WTC11 (cell line): Measurements from ENCODE around the gene ICE2. TPM values are rescaled to one million over a fixed set of nuclear protein-coding genes. Genes with fewer than 3 reads are reported as not detected.

Source experiments
- ATAC-seq: fragments of 200-7000 bp; cut with Tn5 transposase; 2 replicates; pipeline ENCODE4 v1.10.0; 2021; ENCODE audit warnings: mild to moderate bottlenecking, moderate library complexity
- CTCF ChIA-PET: fragments of 300-600 bp; sonication (Branson Sonifier 250); formaldehyde crosslinking; loops from one replicate; lab custom pipeline; 2021; ENCODE audit warnings: antibody characterized with exemption; lab: Charles Lee
- POLR2A ChIA-PET: fragments of 350-600 bp; sonication (Branson Sonifier 250); formaldehyde crosslinking; loops from one replicate; lab custom pipeline; 2021; ENCODE audit warnings: antibody characterized with exemption; lab: Charles Lee
- DNase-seq: peaks from one replicate; pipeline ENCODE4 v3.0.0; 2021; ENCODE audit warnings: low spot score
- H3K27ac Mint-ChIP-seq: 2 replicates; pipeline ENCODE4 v1.8.0; 2021; ENCODE audit warnings: mixed read lengths
- H3K27me3 Mint-ChIP-seq: 2 replicates; pipeline ENCODE4 v1.8.0; 2021; ENCODE audit warnings: low read depth, mild to moderate bottlenecking, moderate library complexity, mixed read lengths
- H3K36me3 Mint-ChIP-seq: 2 replicates; pipeline ENCODE4 v1.8.0; 2021; ENCODE audit warnings: mixed read lengths
- H3K4me1 Mint-ChIP-seq: 2 replicates; pipeline ENCODE4 v1.8.0; 2022; ENCODE audit warnings: mixed read lengths
- H3K4me3 Mint-ChIP-seq: 2 replicates; pipeline ENCODE4 v1.8.0; 2021; ENCODE audit warnings: mild to moderate bottlenecking, moderate library complexity, mixed read lengths
- H3K9me3 Mint-ChIP-seq: 2 replicates; pipeline ENCODE4 v1.8.0; 2021; ENCODE audit warnings: mixed read lengths
- AR ChIP-seq: fragments of 250-450 bp; sonication (Bioruptor Pico); IDR thresholded peaks from 2 replicates; pipeline ENCODE4 v1.9.0; 2021; ENCODE audit warnings: mild to moderate bottlenecking
- CREB1 ChIP-seq: sonication (generic); formaldehyde crosslinking; IDR thresholded peaks from 2 replicates; pipeline ENCODE4 v1.8.0; 2023; ENCODE audit warnings: mild to moderate bottlenecking, missing genetic modification reagents
- CTCF ChIP-seq: fragments of 200-600 bp; IDR thresholded peaks from 2 replicates; pipeline ENCODE4 v1.8.0; 2022; ENCODE audit warnings: antibody characterized with exemption
- IRF2 ChIP-seq: sonication (generic); formaldehyde crosslinking; IDR thresholded peaks from 2 replicates; pipeline ENCODE4 v1.8.0; 2022; ENCODE audit warnings: low read depth, missing genetic modification reagents, borderline replicate concordance
- MLX ChIP-seq: sonication (generic); formaldehyde crosslinking; IDR thresholded peaks from 2 replicates; pipeline ENCODE4 v1.8.1; 2023; ENCODE audit warnings: mild to moderate bottlenecking, missing genetic modification reagents, moderate library complexity
- NR3C1 ChIP-seq: sonication (generic); formaldehyde crosslinking; conservative IDR thresholded peaks from 2 replicates; pipeline ENCODE4 v1.8.1; 2023; ENCODE audit warnings: low read depth, mild to moderate bottlenecking, missing genetic modification reagents
- RELA ChIP-seq: sonication (generic); formaldehyde crosslinking; IDR thresholded peaks from 2 replicates; pipeline ENCODE4 v1.8.1; 2022; ENCODE audit warnings: missing genetic modification reagents, mild to moderate bottlenecking, borderline replicate concordance
- STAT6 ChIP-seq: sonication (generic); formaldehyde crosslinking; conservative IDR thresholded peaks from 2 replicates; pipeline ENCODE4 v1.8.1; 2023; ENCODE audit warnings: mild to moderate bottlenecking, low read depth, missing genetic modification reagents, moderate library complexity
- USF2 ChIP-seq: sonication (generic); formaldehyde crosslinking; IDR thresholded peaks from 2 replicates; pipeline ENCODE4 v1.8.1; 2023; ENCODE audit warnings: mild to moderate bottlenecking, missing genetic modification reagents, moderate library complexity
- ZBTB21 ChIP-seq: sonication (generic); formaldehyde crosslinking; IDR thresholded peaks from 2 replicates; pipeline ENCODE4 v1.8.1; 2023; ENCODE audit warnings: mild to moderate bottlenecking, missing genetic modification reagents, borderline replicate concordance
- ZNF396 ChIP-seq: fragments of 250-450 bp; sonication (Bioruptor Pico); IDR thresholded peaks from 2 replicates; pipeline ENCODE4 v1.8.0; 2021; ENCODE audit warnings: mild to moderate bottlenecking, moderate library complexity, borderline replicate concordance
- total RNA-seq: library from RNA; stranded (reverse); gene quantifications from 3 replicates; pipeline ENCODE4 v1.2.3, GENCODE V29; 2021
- TF ChIP-seq, protein P1 (sequence below): fragments of 250-450 bp; sonication (Bioruptor Pico); IDR thresholded peaks from 2 replicates; pipeline ENCODE4 v1.9.0; 2021; ENCODE audit warnings: mild to moderate bottlenecking, borderline replicate concordance

The ICE2 gene
- total RNA-seq, 1 experiment from 2014 or later, result 76.9 TPM

GRCh38 chr15:60421544-60421943 is 57.4 kb downstream of the ICE2 start:
- DNase-seq (no peak), ATAC-seq (no peak)
- CTCF ChIA-PET, result no interaction called here
- no peaks in the 10 kb centered on the region for H3K9me3 Mint-ChIP-seq
- peaks cover 6% of the 10 kb centered on the region for H3K4me1 Mint-ChIP-seq
- no peak for TF ChIP-seq ZNF396 (CRISPR knock-in tag)
- no peak for TF ChIP-seq STAT6
- no peak for TF ChIP-seq IRF2
- no peak for TF ChIP-seq CTCF
- TF ChIP-seq ZBTB21 (CRISPR knock-in tag), result no peak
- TF ChIP-seq USF2, result no peak
- no peak for TF ChIP-seq MLX (CRISPR knock-in tag)
- TF ChIP-seq, protein P1, sequence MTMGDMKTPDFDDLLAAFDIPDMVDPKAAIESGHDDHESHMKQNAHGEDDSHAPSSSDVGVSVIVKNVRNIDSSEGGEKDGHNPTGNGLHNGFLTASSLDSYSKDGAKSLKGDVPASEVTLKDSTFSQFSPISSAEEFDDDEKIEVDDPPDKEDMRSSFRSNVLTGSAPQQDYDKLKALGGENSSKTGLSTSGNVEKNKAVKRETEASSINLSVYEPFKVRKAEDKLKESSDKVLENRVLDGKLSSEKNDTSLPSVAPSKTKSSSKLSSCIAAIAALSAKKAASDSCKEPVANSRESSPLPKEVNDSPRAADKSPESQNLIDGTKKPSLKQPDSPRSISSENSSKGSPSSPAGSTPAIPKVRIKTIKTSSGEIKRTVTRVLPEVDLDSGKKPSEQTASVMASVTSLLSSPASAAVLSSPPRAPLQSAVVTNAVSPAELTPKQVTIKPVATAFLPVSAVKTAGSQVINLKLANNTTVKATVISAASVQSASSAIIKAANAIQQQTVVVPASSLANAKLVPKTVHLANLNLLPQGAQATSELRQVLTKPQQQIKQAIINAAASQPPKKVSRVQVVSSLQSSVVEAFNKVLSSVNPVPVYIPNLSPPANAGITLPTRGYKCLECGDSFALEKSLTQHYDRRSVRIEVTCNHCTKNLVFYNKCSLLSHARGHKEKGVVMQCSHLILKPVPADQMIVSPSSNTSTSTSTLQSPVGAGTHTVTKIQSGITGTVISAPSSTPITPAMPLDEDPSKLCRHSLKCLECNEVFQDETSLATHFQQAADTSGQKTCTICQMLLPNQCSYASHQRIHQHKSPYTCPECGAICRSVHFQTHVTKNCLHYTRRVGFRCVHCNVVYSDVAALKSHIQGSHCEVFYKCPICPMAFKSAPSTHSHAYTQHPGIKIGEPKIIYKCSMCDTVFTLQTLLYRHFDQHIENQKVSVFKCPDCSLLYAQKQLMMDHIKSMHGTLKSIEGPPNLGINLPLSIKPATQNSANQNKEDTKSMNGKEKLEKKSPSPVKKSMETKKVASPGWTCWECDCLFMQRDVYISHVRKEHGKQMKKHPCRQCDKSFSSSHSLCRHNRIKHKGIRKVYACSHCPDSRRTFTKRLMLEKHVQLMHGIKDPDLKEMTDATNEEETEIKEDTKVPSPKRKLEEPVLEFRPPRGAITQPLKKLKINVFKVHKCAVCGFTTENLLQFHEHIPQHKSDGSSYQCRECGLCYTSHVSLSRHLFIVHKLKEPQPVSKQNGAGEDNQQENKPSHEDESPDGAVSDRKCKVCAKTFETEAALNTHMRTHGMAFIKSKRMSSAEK (CRISPR knock-in tag), result no peak
- no peak for TF ChIP-seq RELA (CRISPR knock-in tag)
- TF ChIP-seq CREB1 (CRISPR knock-in tag), result no peak
- no peak for TF ChIP-seq NR3C1 (CRISPR knock-in tag)
- TF ChIP-seq AR (CRISPR knock-in tag), result no peak
- POLR2A ChIA-PET, result no interaction called here
- no peak overlapping the region for H3K27ac Mint-ChIP-seq
- peaks cover 7% of the 10 kb centered on the region for H3K36me3 Mint-ChIP-seq
- no peaks in the 10 kb centered on the region for H3K27me3 Mint-ChIP-seq
- no peak overlapping the region for H3K4me3 Mint-ChIP-seq
